Aorta (tissue), 5 donors: ENCODE results near the gene THRB. TPM values are rescaled to one million over a fixed set of nuclear protein-coding genes. Genes with fewer than 3 reads are reported as not detected.

Experiments used
- ATAC-seq: fragments of 200-7000 bp; cut with Tn5 transposase; one replicate; pipeline ENCODE4 v1.9.1; 2022; ENCODE audit warnings: moderate library complexity; ENCODE audit not compliant: low FRiP score
- DNase-seq, 2 donors: peaks; one replicate each; pipeline ENCODE4 v3.0.0-alpha.2; 2020
- H3K27ac ChIP-seq, 2 donors: one replicate each; pipeline ENCODE4 v1.5.1; 2013; ENCODE audit warnings: low read length in 2 of 2, mild to moderate bottlenecking in 2 of 2, moderate library complexity in 2 of 2, control low read depth in 1 of 2, inconsistent platforms in 1 of 2, low read depth in 1 of 2
- H3K27me3 ChIP-seq, 2 donors: one replicate each; pipeline ENCODE4 v1.6.1; 2013; ENCODE audit warnings: control low read depth in 1 of 2, low read length in 1 of 2, mild to moderate bottlenecking in 1 of 2, moderate library complexity in 1 of 2; ENCODE audit not compliant: insufficient read depth in 2 of 2, control insufficient read depth in 1 of 2
- H3K36me3 ChIP-seq, 2 donors: one replicate each; pipeline ENCODE4 v1.6.1; 2013; ENCODE audit warnings: control low read depth in 1 of 2, low read length in 1 of 2, mild to moderate bottlenecking in 1 of 2; ENCODE audit not compliant: insufficient read depth in 2 of 2, control insufficient read depth in 1 of 2
- H3K4me1 ChIP-seq, 2 donors: one replicate each; pipeline ENCODE4 v1.6.1; 2013; ENCODE audit warnings: low read length in 2 of 2, control low read depth in 1 of 2, mild to moderate bottlenecking in 1 of 2, moderate library complexity in 1 of 2; ENCODE audit not compliant: insufficient read depth in 2 of 2, control insufficient read depth in 1 of 2
- H3K4me3 ChIP-seq, 2 donors: one replicate each; pipeline ENCODE4 v1.5.1; 2013; ENCODE audit warnings: low read length in 2 of 2, control low read depth in 1 of 2, mild to moderate bottlenecking in 1 of 2
- H3K9me3 ChIP-seq: one replicate; pipeline ENCODE4 v1.6.1; 2013; ENCODE audit warnings: mild to moderate bottlenecking, low read length; ENCODE audit not compliant: control insufficient read depth
- WGBS, 2 donors: extraction: QIAGEN DNeasy Blood & Tissue Kit; methylation state at CpG; one replicate each; pipeline ENCODE4 v1.1.7; 2013; 5-methylcytosine and 5-hydroxymethylcytosine counted together
- intact Hi-C, 2 donors: fragments of 100-400 bp; cut with DNase I; formaldehyde crosslinking; loops; one replicate each; pipeline versions ENCODE4 v1.14.2 to v1.15.0; 2022
- polyA plus RNA-seq, 2 donors: library from polyadenylated mRNA; stranded (reverse); fragments of 200-250 nt; gene quantifications; one replicate each; pipeline ENCODE4 v1.2.3, GENCODE V29; 2013
- total RNA-seq, 2 donors: library from RNA; stranded (reverse); fragmentation: NEBNext Ultra II Directional; extraction: Animal tissue kit (Norgen Biotek cat#: 25700); gene quantifications; one replicate each; pipeline ENCODE4 v1.2.1, GENCODE V29; 2021
- donor health status: healthy with polysubstance abuse.
- donor health status: Bipolar disorder and iron deficiency.
- donor health status: DM: no; HTN: no; CAD: no.
- donor health status: DM: no; HTN: no; CAD: no.
- donor health status: DM: yes; HTN: yes; CAD: no.

THRB gene
- total and polyA plus RNA-seq, 4 donors: 20.2 to 77.9 (median 42.8) TPM

DNA sequence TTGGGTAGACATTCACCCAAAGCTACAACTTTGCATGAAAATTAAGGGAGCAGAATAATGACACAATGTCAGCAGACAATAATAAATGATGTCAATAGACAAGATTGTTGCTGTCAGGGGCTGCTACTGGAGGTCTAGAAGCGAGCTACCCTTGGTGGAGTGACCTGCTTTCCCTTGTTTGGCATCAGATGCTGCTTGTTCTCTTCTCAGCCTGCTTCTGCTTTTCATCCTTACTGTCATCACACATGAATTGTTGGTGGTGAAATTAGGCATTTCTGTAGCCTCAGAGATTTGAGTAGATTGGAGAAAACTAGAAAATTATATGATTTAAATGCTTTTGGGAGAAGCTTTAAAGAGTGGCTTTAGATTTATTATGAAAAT is 355.8 kb downstream of the THRB start:
- intact Hi-C loops: no loop called here

DNA sequence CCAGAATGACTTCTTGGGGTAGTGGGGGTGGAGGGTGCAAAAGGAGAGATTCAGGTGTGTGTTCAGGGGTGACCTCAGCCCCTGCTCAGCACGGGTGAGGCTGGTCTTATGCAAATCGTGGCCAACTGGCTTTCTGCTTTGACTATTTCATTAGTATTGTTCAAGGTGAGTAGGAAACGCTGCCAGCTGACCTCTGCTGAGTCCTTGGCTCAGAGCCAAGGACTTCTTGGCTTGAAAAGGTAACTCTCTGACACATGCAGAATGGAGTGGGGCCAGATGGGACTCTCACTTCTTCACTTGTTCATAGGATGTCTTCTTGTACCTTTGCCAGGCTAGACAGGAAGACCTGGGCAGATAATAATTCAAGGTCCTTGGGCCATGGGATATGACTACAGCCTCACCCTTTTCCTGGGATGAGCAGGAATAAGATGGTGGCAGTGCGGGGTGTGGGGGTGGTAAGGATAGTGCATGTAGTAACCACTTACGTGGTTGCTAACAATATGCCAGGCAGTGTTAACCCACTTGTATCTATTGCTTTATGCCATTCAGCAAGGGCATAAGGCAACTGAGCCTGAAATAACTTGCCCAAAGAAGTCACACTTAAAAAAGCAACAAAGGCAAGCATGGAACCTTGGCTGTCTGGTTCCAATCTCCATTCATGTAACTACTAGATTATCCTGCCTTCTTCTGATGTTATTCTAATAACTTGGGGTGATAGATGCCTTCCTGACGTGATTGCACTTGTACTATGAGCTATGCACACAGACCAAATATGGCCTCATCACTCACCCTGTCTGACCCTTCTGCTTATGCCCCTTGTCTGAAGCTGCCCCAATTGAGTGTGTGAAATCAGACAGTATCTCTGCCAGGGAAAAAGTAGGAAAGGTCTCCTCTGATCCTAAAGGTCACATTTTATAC is 356.4 kb downstream of the THRB start:
- peak overlapping the region in 1 of 2 donors; percentile 81 for H3K27ac ChIP-seq
- H3K36me3 ChIP-seq: peaks cover 0 to 3% of the 10 kb centered on the region in 2 donors
- DNase-seq (no peak), ATAC-seq (no peak)
- H3K4me3 ChIP-seq: no peak overlapping the region
- no peaks in the 10 kb centered on the region for H3K27me3 ChIP-seq
- intact Hi-C loops: no loop called here
- peaks cover 3 to 8% of the 10 kb centered on the region in 2 donors for H3K4me1 ChIP-seq
- no peaks in the 10 kb centered on the region for H3K9me3 ChIP-seq
- 70 to 76% methylated on average over 6 of the region's 6 CpGs for WGBS, 2 donors

More for the DNA sequence above, 355.8 kb downstream of the THRB start:
- Histone ChIP-seq H3K9me3 (no peaks in the 10 kb centered on the region), H3K36me3 (peaks cover 0 to 3% of the 10 kb centered on the region in 2 donors), H3K4me1 (peaks cover 3 to 8% of the 10 kb centered on the region in 2 donors), H3K27me3 (no peaks in the 10 kb centered on the region), H3K27ac (no peak overlapping the region), H3K4me3 (no peak overlapping the region)
- 45 to 59% methylated on average over 1 of the region's 1 CpG for WGBS, 2 donors
- ATAC-seq (no peak), DNase-seq (no peak)

DNA sequence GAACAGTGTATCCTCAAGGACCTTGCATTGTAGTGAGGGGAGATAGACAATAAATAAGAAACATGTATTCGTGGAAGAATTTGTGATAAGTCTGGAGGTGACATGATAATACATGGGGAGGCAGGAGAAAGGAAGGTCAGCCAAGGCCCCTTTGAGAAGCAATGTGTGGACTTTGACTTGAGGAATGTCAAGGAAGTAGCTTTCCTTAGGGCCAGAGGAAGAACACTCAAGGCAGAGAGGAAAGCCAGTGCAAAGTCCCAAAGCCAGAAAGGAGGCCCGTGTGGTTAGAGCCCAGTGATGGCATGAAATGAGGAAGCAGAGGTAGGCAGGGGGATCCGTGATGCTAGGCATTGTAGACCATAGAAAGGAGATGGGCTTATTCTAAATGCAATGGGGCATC is 357.3 kb downstream of the THRB start:
- no peak overlapping the region for H3K4me3 ChIP-seq
- no peaks in the 10 kb centered on the region for H3K9me3 ChIP-seq
- peaks cover 3 to 8% of the 10 kb centered on the region in 2 donors for H3K4me1 ChIP-seq
- peaks cover 4 to 6% of the 10 kb centered on the region in 2 donors for H3K36me3 ChIP-seq
- H3K27me3 ChIP-seq: no peaks in the 10 kb centered on the region
- no peak for ATAC-seq
- no peak for DNase-seq
- 94 to 97% methylated on average over 3 of the region's 3 CpGs for WGBS, 2 donors
- H3K27ac ChIP-seq: peak overlapping the region in 1 of 2 donors; percentile 81
- intact Hi-C loops: no loop called here

DNA sequence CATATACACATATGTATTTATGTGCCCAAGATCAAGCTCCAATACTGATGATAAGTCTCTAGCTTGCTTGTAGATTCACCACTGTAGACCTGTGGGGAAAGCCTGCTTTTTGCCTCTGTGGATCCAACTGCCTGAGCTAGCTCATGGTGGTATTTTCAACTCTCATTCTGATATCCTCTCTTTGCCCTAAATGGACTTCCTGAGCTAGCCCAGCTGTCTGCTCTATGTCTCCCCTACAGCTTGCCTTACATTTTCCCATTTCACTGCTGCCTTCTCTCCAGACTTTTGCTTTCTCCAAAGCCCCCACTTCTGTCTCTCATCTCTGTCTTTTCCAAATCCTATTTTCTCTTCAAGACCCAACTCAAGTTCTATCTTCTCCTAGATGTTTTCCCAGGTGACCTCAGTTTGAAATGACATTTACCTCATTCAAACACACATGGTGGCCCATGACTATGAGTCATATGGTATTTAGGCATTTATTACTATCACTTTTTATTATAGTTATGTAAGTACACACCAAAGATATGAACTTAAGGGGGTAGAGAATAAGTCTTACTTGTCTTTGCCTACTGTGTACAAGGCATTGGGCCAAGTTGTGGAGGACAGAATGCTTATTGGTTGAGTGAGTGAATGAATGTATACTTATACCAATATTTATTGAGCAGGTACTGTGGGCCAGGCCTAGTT is 357.9 kb downstream of the THRB start:
- H3K4me3 ChIP-seq: no peak overlapping the region
- DNase-seq: no peak
- H3K4me1 ChIP-seq: peaks cover 3 to 8% of the 10 kb centered on the region in 2 donors
- no peaks in the 10 kb centered on the region for H3K27me3 ChIP-seq
- no peaks in the 10 kb centered on the region for H3K9me3 ChIP-seq
- intact Hi-C loops: no loop called here
- H3K36me3 ChIP-seq: peaks cover 5 to 6% of the 10 kb centered on the region in 2 donors
- peak overlapping the region in 1 of 2 donors; percentile 64 for H3K27ac ChIP-seq
- no peak for ATAC-seq

DNA sequence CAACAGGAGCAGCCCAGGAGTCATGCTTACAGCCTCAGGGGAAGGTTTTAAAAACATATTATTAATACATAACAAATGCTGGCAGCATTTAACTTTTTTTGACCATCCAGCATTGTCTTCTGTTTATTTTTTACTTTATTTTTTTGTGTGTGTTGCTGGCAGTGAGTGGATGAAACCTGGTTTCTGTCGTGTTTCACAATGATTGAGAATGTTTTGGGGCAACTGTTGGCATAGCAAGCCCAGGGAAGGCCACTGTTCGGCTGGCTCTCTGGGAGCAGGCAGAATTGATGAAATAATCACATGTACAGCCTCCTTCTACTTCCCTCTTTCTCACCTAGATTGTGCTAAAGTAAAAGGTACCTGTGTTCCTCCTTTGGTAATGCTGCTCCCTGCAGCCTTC is 359.4 kb downstream of the THRB start:
- peak in 1 of 2 donors; percentile 59 for DNase-seq
- H3K27ac ChIP-seq: peak overlapping the region; percentile 71 to 94
- WGBS, 2 donors: 2 to 6% methylated on average over 2 of the region's 2 CpGs
- intact Hi-C loops: no loop called here
- ATAC-seq: no peak
- no peaks in the 10 kb centered on the region for H3K27me3 ChIP-seq
- H3K4me3 ChIP-seq: no peak overlapping the region
- peaks cover 3 to 8% of the 10 kb centered on the region in 2 donors for H3K4me1 ChIP-seq
- H3K9me3 ChIP-seq: no peaks in the 10 kb centered on the region
- peaks cover 6 to 10% of the 10 kb centered on the region in 2 donors for H3K36me3 ChIP-seq

DNA sequence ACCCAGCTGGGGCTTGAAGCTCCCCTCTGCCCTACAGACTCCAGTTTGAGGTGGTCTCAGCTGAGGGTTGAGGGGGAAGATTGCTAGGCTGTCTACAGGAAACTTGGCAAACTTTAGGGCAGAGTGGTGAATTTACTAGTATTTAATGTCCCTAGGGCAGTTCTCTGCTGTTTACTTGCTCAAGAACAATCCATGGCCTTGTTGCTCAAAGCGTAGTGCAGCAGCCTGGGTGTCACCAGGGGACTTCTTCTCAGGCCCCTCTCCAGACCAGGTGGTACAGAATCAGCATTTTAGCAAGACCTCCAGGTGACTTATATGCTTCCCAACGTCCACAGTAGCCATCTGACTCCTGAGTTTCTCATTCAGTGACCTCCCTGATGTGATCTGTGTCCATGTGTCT is 360.7 kb downstream of the THRB start:
- intact Hi-C loops: no loop called here
- ATAC-seq: no peak
- no peaks in the 10 kb centered on the region for H3K9me3 ChIP-seq
- H3K27ac ChIP-seq: peak overlapping the region in 1 of 2 donors; percentile 94
- no peak overlapping the region for H3K4me3 ChIP-seq
- no peaks in the 10 kb centered on the region for H3K27me3 ChIP-seq
- WGBS, 2 donors: 76 to 81% methylated on average over 2 of the region's 2 CpGs
- no peak for DNase-seq
- peaks cover 6 to 10% of the 10 kb centered on the region in 2 donors for H3K36me3 ChIP-seq
- H3K4me1 ChIP-seq: peaks cover 3 to 8% of the 10 kb centered on the region in 2 donors

DNA sequence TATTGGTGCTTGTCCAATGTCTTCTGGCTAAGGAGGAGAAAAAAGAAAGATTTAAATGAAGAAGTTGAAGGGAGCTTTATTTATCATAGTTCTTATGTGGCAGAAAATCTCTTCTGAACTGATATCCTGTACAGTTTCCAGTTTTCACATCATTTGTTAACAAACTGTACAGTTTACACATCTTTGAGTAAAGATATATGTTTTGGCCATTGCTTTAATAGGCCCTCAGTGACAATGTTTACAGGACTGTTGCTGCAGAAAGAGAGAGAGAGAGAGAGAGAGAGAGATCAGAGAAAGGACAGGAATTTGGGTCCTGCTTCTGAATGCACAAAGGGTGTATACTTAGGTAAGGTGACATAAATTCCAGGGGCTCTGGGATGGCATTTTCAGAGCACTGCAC is 361.2 kb downstream of the THRB start:
- Histone ChIP-seq H3K36me3 (peaks cover 6 to 10% of the 10 kb centered on the region in 2 donors), H3K4me3 (no peak overlapping the region), H3K27me3 (no peaks in the 10 kb centered on the region), H3K27ac (no peak overlapping the region), H3K9me3 (no peaks in the 10 kb centered on the region), H3K4me1 (peaks cover 3 to 8% of the 10 kb centered on the region in 2 donors)
- no peak for ATAC-seq
- DNase-seq: no peak
- intact Hi-C loops: no loop called here

DNA sequence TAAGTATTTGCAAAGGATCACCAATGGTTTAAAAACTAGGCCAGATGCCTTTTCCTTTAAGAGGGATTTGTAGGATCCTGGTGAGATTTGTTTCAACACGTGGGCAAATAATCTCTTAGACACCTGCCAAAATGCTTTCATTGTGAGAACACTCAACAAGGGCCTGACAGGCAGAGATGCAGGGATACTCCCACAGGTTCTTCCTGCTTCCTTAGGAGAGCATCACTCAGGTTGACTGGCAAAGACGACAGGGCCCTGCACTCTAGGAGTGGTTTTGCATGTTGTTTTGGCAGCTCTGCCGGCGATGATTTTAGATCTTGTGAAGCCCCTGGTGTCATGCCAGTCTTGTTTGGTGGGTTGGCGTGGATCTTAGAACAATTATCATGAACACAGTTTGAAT is 365.1 kb downstream of the THRB start:
- DNase-seq (no peak), ATAC-seq (no peak)
- no peaks in the 10 kb centered on the region for H3K9me3 ChIP-seq
- H3K36me3 ChIP-seq: peaks cover 6 to 12% of the 10 kb centered on the region in 2 donors
- no peak overlapping the region for H3K4me3 ChIP-seq
- no peaks in the 10 kb centered on the region for H3K27me3 ChIP-seq
- intact Hi-C loops: loop anchor here in 1 of 2 donors (10.0 kb wide), 1 partner anchor 125 kb away; no protein-coding TSS in a partner anchor
- 53 to 57% methylated on average over 5 of the region's 5 CpGs for WGBS, 2 donors
- peak overlapping the region; percentile 12 to 33 for H3K27ac ChIP-seq
- H3K4me1 ChIP-seq: peaks cover 0 to 3% of the 10 kb centered on the region in 2 donors
